SK-N-SH (cell line): ENCODE data around the gene TECR. TPM values are rescaled to one million over a fixed set of nuclear protein-coding genes. Genes with fewer than 3 reads are reported as not detected.
A peak's percentile ranks its signal among the peaks of the same experiment; 100 is the strongest.

ENCODE experiments used
- CTCF ChIA-PET: fragments of 300-600, 350-600 bp; formaldehyde crosslinking; extraction: SDS; loops from one replicate; lab custom pipeline; 2021; lab: Yijun Ruan, JAX
- POLR2A ChIA-PET: fragments of 350-600 bp; sonication (Branson Sonifier 250); formaldehyde crosslinking; extraction: SDS; loops from one replicate; lab custom pipeline; 2020; ENCODE audit warnings: antibody characterized with exemption, inconsistent platforms; lab: Yijun Ruan, JAX
- DNase-seq: peaks from one replicate; pipeline ENCODE4 v3.0.0; 2012
- H2AFZ ChIP-seq: fragments of 200-600 bp; sonication (generic); 2 replicates; pipeline ENCODE4 v1.8.1; 2016; ENCODE audit warnings: antibody characterized with exemption, mild to moderate bottlenecking, low read depth
- H3F3A ChIP-seq: fragments of 200-600 bp; sonication (generic); replicated peaks from 2 replicates; pipeline ENCODE3; 2016; ENCODE audit warnings: antibody characterized with exemption, mild to moderate bottlenecking; ENCODE audit not compliant: insufficient read depth
- H3K27ac ChIP-seq, 2 experiments: fragments of 200-500 bp in 1 of 2; fragments of 200-600 bp in 1 of 2; sonication (Bioruptor generic) in 1 of 2; sonication (generic), shearing (Covaris generic) in 1 of 2; 2 replicates each; pipeline versions ENCODE4 v1.5.1 to v1.6.1; 2014 to 2016; ENCODE audit warnings: low read depth in 2 of 2, inconsistent platforms in 1 of 2, low read length in 1 of 2, mild to moderate bottlenecking in 1 of 2, mixed read lengths in 1 of 2
- H3K27me3 ChIP-seq: fragments of 200-600 bp; sonication (generic), shearing (Covaris generic); 2 replicates; pipeline ENCODE4 v1.6.1; 2016; ENCODE audit warnings: mixed run types; ENCODE audit not compliant: insufficient read depth
- H3K36me3 ChIP-seq, 2 experiments: fragments of 200-500 bp in 1 of 2; fragments of 200-600 bp in 1 of 2; sonication (Bioruptor generic) in 1 of 2; sonication (generic) in 1 of 2; replicated peaks in 1 of 2; 2 replicates each; pipeline versions ENCODE3 to v1.5.1; 2014 to 2016; ENCODE audit warnings: low read length in 1 of 2, mild to moderate bottlenecking in 1 of 2; ENCODE audit not compliant: insufficient read depth in 2 of 2, control insufficient read depth in 1 of 2
- H3K4me1 ChIP-seq, 2 experiments: fragments of 200-500 bp in 1 of 2; fragments of 200-600 bp in 1 of 2; sonication (Bioruptor generic) in 1 of 2; sonication (generic), shearing (Covaris generic) in 1 of 2; 2 replicates each; pipeline versions ENCODE4 v1.5.1 to v1.6.1; 2014 to 2016; ENCODE audit warnings: low read depth in 1 of 2, low read length in 1 of 2, mixed run types in 1 of 2; ENCODE audit not compliant: insufficient read depth in 2 of 2, control insufficient read depth in 1 of 2
- H3K4me2 ChIP-seq: fragments of 200-600 bp; sonication (generic), shearing (Covaris generic); 2 replicates; pipeline ENCODE4 v1.6.1; 2017; ENCODE audit warnings: mixed run types
- H3K4me3 ChIP-seq, 2 experiments: fragments of 200-500 bp in 1 of 2; fragments of 200-600 bp in 1 of 2; sonication (Bioruptor generic) in 1 of 2; sonication (generic), shearing (Covaris generic) in 1 of 2; 2 replicates each; pipeline versions ENCODE4 v1.5.1 to v1.8.1; 2014 to 2016; ENCODE audit warnings: low read depth in 2 of 2, inconsistent platforms in 1 of 2, low read length in 1 of 2, mild to moderate bottlenecking in 1 of 2, mixed read lengths in 1 of 2, moderate library complexity in 1 of 2
- H3K79me2 ChIP-seq: fragments of 200-600 bp; sonication (generic); 2 replicates; pipeline ENCODE4 v1.8.1; 2017; ENCODE audit warnings: mild to moderate bottlenecking; ENCODE audit not compliant: insufficient read depth
- H3K9ac ChIP-seq: fragments of 200-600 bp; sonication (generic); 2 replicates; pipeline ENCODE4 v1.6.1; 2017; ENCODE audit warnings: mixed run types
- H3K9me2 ChIP-seq: fragments of 200-600 bp; sonication (generic); 2 replicates; pipeline ENCODE4 v1.6.1; 2017; ENCODE audit warnings: mixed run types
- H3K9me3 ChIP-seq: fragments of 200-600 bp; sonication (generic); 2 replicates; pipeline ENCODE4 v1.6.1; 2017; ENCODE audit warnings: mixed run types, mild to moderate bottlenecking, moderate library complexity
- H4K20me1 ChIP-seq: fragments of 200-600 bp; sonication (generic); 2 replicates; pipeline ENCODE4 v1.6.1; 2017; ENCODE audit warnings: mild to moderate bottlenecking, mixed run types; ENCODE audit not compliant: insufficient read depth
- EZH2phosphoT487 ChIP-seq: fragments of 200-600 bp; sonication (generic); IDR thresholded peaks from 2 replicates; pipeline ENCODE4 v1.6.1; 2017; ENCODE audit warnings: low read depth, mixed run types, mild to moderate bottlenecking, antibody characterized with exemption, moderate library complexity, borderline replicate concordance
- NRF1 ChIP-seq: IDR thresholded peaks from 2 replicates; pipeline ENCODE4 v1.6.1; 2012; ENCODE audit warnings: low read depth, mild to moderate bottlenecking, low read length
- RAD21 ChIP-seq: IDR thresholded peaks from 2 replicates; pipeline ENCODE4 v1.6.1; 2012; ENCODE audit warnings: mild to moderate bottlenecking, low read length
- RFX5 ChIP-seq: IDR thresholded peaks from 2 replicates; pipeline ENCODE4 v1.6.1; 2012; ENCODE audit warnings: mild to moderate bottlenecking, improper control_type of control experiment, low read length
- WGBS: methylation state at CpG from one replicate; pipeline ENCODE4 v1.1.6; 2017; ENCODE audit warnings: low lambda C conversion rate; 5-methylcytosine and 5-hydroxymethylcytosine counted together
- polyA plus RNA-seq, 3 experiments: library from polyadenylated mRNA; depleted of rRNA; stranded (reverse); fragments of >200 nt; gene quantifications; 2 replicates each; pipeline ENCODE4 v1.2.3, GENCODE V29; 2012
- TF ChIP-seq, protein P1 (sequence below): fragments of 150-350 bp; IDR thresholded peaks from 2 replicates; pipeline ENCODE4 v1.6.1; 2016; ENCODE audit warnings: mild to moderate bottlenecking, low read depth, low read length
- TF ChIP-seq, protein P2 (sequence below): IDR thresholded peaks from 2 replicates; pipeline ENCODE4 v1.6.1; 2012; ENCODE audit warnings: mild to moderate bottlenecking, low read depth, low read length, moderate library complexity

TECR gene
- polyA plus RNA-seq, 1 of the 3 experiments (the other 2 are of a cell fraction), result 110 TPM

DNA sequence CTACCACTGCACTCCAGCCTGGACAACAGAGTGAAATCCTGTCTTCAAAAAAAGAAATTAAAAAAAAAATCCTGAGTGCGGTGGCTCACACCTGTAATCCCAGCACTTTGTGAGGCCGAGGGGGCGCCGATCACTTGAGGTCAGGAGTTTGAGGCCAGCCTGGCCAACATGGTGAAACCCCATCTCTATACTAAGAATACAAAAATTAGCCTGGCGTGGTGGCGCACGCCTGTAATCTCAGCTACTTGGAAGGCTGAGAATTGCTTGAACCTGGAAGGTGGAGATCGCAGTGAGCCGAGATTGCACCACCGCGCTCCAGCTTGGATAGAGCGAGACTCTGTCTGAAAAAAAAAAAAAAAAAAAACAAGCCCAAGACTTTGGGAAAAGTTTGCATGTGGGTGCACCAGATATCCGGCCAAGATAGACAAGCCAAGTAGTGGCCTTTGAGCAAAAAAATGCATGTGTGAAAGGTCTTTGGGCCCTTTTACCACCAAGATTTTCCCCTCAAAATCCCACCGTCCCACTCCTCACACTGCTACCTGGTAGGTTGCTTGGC, 16.9 kb upstream of the TECR start:
- no peak overlapping the region for H3K9ac ChIP-seq
- H3K79me2 ChIP-seq, result peaks cover 37% of the 10 kb centered on the region
- no peaks in the 10 kb centered on the region for H3K9me3 ChIP-seq
- ChIA-PET POLR2A (no interaction called here), CTCF (interaction anchor here (0.6 to 0.9 kb wide), 2 partner anchors 12 to 33 kb away, joined by 3 read pairs; no protein-coding TSS in a partner anchor)
- H3K4me2 ChIP-seq, result no peak overlapping the region
- peaks cover 35% of the 10 kb centered on the region for H4K20me1 ChIP-seq
- peaks cover 33% of the 10 kb centered on the region for H3F3A ChIP-seq
- WGBS, result 97% methylated on average over 14 of the region's 14 CpGs
- no peak overlapping the region for H3K27ac ChIP-seq
- H3K36me3 ChIP-seq, result peaks cover 22 to 29% of the 10 kb centered on the region in 2 experiments
- TF ChIP-seq EZH2phosphoT487 (no peak), NRF1 (no peak)
- TF ChIP-seq, protein P1, sequence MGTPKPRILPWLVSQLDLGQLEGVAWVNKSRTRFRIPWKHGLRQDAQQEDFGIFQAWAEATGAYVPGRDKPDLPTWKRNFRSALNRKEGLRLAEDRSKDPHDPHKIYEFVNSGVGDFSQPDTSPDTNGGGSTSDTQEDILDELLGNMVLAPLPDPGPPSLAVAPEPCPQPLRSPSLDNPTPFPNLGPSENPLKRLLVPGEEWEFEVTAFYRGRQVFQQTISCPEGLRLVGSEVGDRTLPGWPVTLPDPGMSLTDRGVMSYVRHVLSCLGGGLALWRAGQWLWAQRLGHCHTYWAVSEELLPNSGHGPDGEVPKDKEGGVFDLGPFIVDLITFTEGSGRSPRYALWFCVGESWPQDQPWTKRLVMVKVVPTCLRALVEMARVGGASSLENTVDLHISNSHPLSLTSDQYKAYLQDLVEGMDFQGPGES, result no peak
- H3K4me1 ChIP-seq, result peaks cover 21% of the 10 kb centered on the region in 2 experiments; a peak in 2 of 4 replicates
- H2AFZ ChIP-seq, result no peak overlapping the region
- DNase-seq, result no peak
- H3K9me2 ChIP-seq, result no peaks in the 10 kb centered on the region
- no peak overlapping the region for H3K4me3 ChIP-seq
- H3K27me3 ChIP-seq, result no peaks in the 10 kb centered on the region

DNA sequence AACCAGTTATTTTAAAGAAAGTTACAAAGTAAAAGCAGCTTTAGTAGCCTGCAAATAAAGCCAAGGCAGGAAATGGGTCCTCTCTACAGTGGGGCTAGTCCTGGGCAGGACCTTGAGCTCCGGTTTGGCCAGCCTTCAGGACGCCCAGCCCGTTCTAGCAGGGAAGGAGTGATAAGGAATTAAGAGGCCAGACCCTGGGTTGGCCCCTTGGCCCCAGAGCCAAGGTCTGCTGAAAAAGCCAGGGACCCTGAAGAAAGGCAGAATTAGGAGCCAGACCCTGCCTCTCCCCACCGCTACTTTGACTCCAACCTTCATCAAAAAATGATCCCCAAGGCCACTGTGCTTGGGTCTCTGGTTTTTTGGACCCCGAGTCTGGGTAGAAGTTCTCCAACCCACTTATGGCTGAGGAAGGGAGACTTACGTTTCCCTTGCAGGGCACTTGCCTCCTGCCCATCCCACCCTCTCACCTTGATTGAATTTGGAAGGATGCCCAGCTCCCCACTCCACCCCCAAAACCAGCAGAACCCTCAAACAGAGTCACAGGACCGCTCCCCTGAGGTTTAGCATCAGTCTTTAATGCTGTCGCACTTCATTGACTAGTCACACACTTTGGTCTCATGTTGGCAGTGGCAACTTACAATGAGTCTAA, 15.1 kb upstream of the TECR start:
- Histone ChIP-seq H3F3A (peaks cover 38% of the 10 kb centered on the region), H3K79me2 (peaks cover 44% of the 10 kb centered on the region), H3K4me2 (0 out of 2 replicates have a peak overlapping the region, but pooled peaks have one; percentile 95), H3K4me3 (no peak overlapping the region), H3K27me3 (no peaks in the 10 kb centered on the region), H3K4me1 (peaks cover 24 to 29% of the 10 kb centered on the region in 2 experiments; a peak in 3 of 4 replicates), H2AFZ (no peak overlapping the region), H3K9ac (no peak overlapping the region), H3K9me2 (no peaks in the 10 kb centered on the region), H3K27ac (no peak overlapping the region), H3K9me3 (no peaks in the 10 kb centered on the region), H4K20me1 (peaks cover 36% of the 10 kb centered on the region), H3K36me3 (peaks cover 22 to 29% of the 10 kb centered on the region in 2 experiments)
- TF ChIP-seq RFX5 (no peak), RAD21 (no peak)
- TF ChIP-seq, protein P2, sequence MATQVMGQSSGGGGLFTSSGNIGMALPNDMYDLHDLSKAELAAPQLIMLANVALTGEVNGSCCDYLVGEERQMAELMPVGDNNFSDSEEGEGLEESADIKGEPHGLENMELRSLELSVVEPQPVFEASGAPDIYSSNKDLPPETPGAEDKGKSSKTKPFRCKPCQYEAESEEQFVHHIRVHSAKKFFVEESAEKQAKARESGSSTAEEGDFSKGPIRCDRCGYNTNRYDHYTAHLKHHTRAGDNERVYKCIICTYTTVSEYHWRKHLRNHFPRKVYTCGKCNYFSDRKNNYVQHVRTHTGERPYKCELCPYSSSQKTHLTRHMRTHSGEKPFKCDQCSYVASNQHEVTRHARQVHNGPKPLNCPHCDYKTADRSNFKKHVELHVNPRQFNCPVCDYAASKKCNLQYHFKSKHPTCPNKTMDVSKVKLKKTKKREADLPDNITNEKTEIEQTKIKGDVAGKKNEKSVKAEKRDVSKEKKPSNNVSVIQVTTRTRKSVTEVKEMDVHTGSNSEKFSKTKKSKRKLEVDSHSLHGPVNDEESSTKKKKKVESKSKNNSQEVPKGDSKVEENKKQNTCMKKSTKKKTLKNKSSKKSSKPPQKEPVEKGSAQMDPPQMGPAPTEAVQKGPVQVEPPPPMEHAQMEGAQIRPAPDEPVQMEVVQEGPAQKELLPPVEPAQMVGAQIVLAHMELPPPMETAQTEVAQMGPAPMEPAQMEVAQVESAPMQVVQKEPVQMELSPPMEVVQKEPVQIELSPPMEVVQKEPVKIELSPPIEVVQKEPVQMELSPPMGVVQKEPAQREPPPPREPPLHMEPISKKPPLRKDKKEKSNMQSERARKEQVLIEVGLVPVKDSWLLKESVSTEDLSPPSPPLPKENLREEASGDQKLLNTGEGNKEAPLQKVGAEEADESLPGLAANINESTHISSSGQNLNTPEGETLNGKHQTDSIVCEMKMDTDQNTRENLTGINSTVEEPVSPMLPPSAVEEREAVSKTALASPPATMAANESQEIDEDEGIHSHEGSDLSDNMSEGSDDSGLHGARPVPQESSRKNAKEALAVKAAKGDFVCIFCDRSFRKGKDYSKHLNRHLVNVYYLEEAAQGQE, result no peak
- ChIA-PET POLR2A (no interaction called here), CTCF (interaction anchor here (1.0 to 1.3 kb wide), 3 partner anchors 9 to 42 kb away, joined by 3 to 4 read pairs (median 4); no protein-coding TSS in a partner anchor)
- no peak for DNase-seq
- 74% methylated on average over 7 of the region's 8 CpGs for WGBS
